Measurements from ENCODE around the gene SYNGR4. TPM values are rescaled to one million over a fixed set of nuclear protein-coding genes. Genes with fewer than 3 reads are reported as not detected.

SYNGR4 gene
- total and polyA plus RNA-seq, 11 donors: not detected

- intact Hi-C loops (cut with DNase I): no loop called here
- Histone ChIP-seq H3K4me3 (no peak overlapping the region), H3K9me3 (no peaks in the 10 kb centered on the region), H3K27me3 (no peaks in the 10 kb centered on the region), H3K27ac (no peak overlapping the region), H3K36me3 (peaks cover 0 to 12% (median 3%) of the 10 kb centered on the region in 9 donors), H3K4me1 (peaks cover 0 to 13% (median under 1%) of the 10 kb centered on the region in 12 donors)
- TF ChIP-seq POLR2A (IDR thresholded peaks at IDR 0.05): no peak
- TF ChIP-seq CTCF (IDR thresholded peaks at IDR 0.05): no peak
- WGBS, 4 donors: 96 to 98% (median 97%) methylated on average over 5 of the region's 5 CpGs
- ATAC-seq: no peak
- DNase-seq: no peak
Measured at GRCh38 chr19:48359123-48359522, 5.0 kb upstream of the SYNGR4 start.

- Histone ChIP-seq H3K36me3 (peaks cover 0 to 12% (median 3%) of the 10 kb centered on the region in 9 donors), H3K9me3 (no peaks in the 10 kb centered on the region), H3K4me1 (peaks cover 0 to 18% (median 5%) of the 10 kb centered on the region in 12 donors), H3K27me3 (no peaks in the 10 kb centered on the region), H3K4me3 (no peak overlapping the region), H3K27ac (no peak overlapping the region)
- 95 to 96% (median 96%) methylated on average over 3 of the region's 3 CpGs for WGBS, 4 donors
- intact Hi-C loops (cut with DNase I): loop anchor here in 3 of 10 donors (5.0 kb wide), 1 partner anchor 40 kb away; a partner anchor contains a TSS
- TF ChIP-seq POLR2A (IDR thresholded peaks at IDR 0.05): no peak
- no peak for DNase-seq
- no peak for ATAC-seq
Measured at GRCh38 chr19:48361912-48362311, 2.3 kb upstream of the SYNGR4 start.

GRCh38 chr19:48362716-48363499, 1.3 kb upstream of the SYNGR4 start:
- no peaks in the 10 kb centered on the region for H3K9me3 ChIP-seq
- H3K4me1 ChIP-seq: peaks cover 0 to 18% (median 5%) of the 10 kb centered on the region in 12 donors
- H3K36me3 ChIP-seq: peaks cover 0 to 12% (median 3%) of the 10 kb centered on the region in 9 donors
- TF ChIP-seq POLR2A (IDR thresholded peaks at IDR 0.05): peak in 1 of 2 donors; percentile 41
- peak in 1 of 12 donors; percentile 21 for TF ChIP-seq CTCF (IDR thresholded peaks at IDR 0.05)
- peak; percentile 95 to 97 (median 97) for DNase-seq
- 4 to 8% (median 5%) methylated on average over 11 to 26 of the region's 26 CpGs for WGBS, 4 donors
- intact Hi-C loops (cut with DNase I): loop anchor here in 3 of 10 donors (5.0 kb wide), 1 partner anchor 41 kb away; a partner anchor contains a TSS
- peak; percentile 88 to 93 (median 90) for ATAC-seq
- H3K27ac ChIP-seq: peak overlapping the region; percentile 82 to 100 (median 95)
- H3K4me3 ChIP-seq: peak overlapping the region; percentile 57 to 85 (median 68)
- H3K27me3 ChIP-seq: no peaks in the 10 kb centered on the region

GRCh38 chr19:48363500-48363809, 712 bp upstream of the SYNGR4 start:
- peak in 1 of 5 donors; percentile 67 for DNase-seq
- Histone ChIP-seq H3K27ac (peak overlapping the region; percentile 82 to 100 (median 95)), H3K4me1 (peaks cover 0 to 18% (median 5%) of the 10 kb centered on the region in 12 donors), H3K27me3 (no peaks in the 10 kb centered on the region), H3K9me3 (no peaks in the 10 kb centered on the region), H3K4me3 (peak overlapping the region; percentile 57 to 85 (median 68)), H3K36me3 (peaks cover 0 to 12% (median 3%) of the 10 kb centered on the region in 9 donors)
- 1 to 7% (median 2%) methylated on average over 4 to 10 of the region's 10 CpGs for WGBS, 4 donors
- no peak for TF ChIP-seq CTCF (IDR thresholded peaks at IDR 0.05)
- no peak for TF ChIP-seq POLR2A (IDR thresholded peaks at IDR 0.05)
- peak; percentile 3 to 20 (median 16) for ATAC-seq
- intact Hi-C loops (cut with DNase I): loop anchor here in 3 of 10 donors (5.0 kb wide), 1 partner anchor 41 kb away; a partner anchor contains a TSS

All from heart left ventricle (tissue), 16 donors.